Keratinocyte (primary cell): ENCODE data around the gene ADAT1. TPM values are rescaled to one million over a fixed set of nuclear protein-coding genes. Genes with fewer than 3 reads are reported as not detected.

Experiments used
- DNase-seq: peaks from one replicate; pipeline ENCODE4 v3.0.0-alpha.2; 2011; ENCODE audit warnings: low read depth, missing footprints, low spot score
- FAIRE-seq: peaks from 2 replicates; lab custom pipeline; 2011; peaks lifted over from hg19 to GRCh38; lab: Jason Lieb, UNC
- H2AFZ ChIP-seq: 2 replicates; pipeline ENCODE4 v1.6.0; 2012; ENCODE audit warnings: low read length, control low read depth, inconsistent platforms; ENCODE audit not compliant: control insufficient read depth
- H3K27ac ChIP-seq: 2 replicates; pipeline ENCODE4 v1.5.1; 2011; ENCODE audit warnings: low read length; ENCODE audit not compliant: control insufficient read depth, insufficient read depth
- H3K27me3 ChIP-seq: 3 replicates; pipeline ENCODE4 v1.6.0; 2011; ENCODE audit warnings: low read length; ENCODE audit not compliant: control insufficient read depth, insufficient read depth; ENCODE audit errors: extremely low read depth
- H3K36me3 ChIP-seq, 2 experiments: 2 replicates in 1 of 2; 3 replicates in 1 of 2; pipeline ENCODE4 v1.5.1; 2011; ENCODE audit warnings: low read length in 2 of 2, mild to moderate bottlenecking in 1 of 2; ENCODE audit not compliant: control insufficient read depth in 2 of 2, insufficient read depth in 2 of 2; ENCODE audit errors: extremely low read depth in 1 of 2
- H3K4me1 ChIP-seq: 3 replicates; pipeline ENCODE4 v1.5.1; 2011; ENCODE audit warnings: low read length; ENCODE audit not compliant: control insufficient read depth, insufficient read depth; ENCODE audit errors: extremely low read depth
- H3K4me2 ChIP-seq: 3 replicates; pipeline ENCODE4 v1.6.0; 2011; ENCODE audit warnings: low read depth, low read length; ENCODE audit not compliant: control insufficient read depth, insufficient read depth; ENCODE audit errors: extremely low read depth
- H3K4me3 ChIP-seq, 3 experiments: fragments of 200-600 bp in 1 of 3; sonication (generic) in 1 of 3; 2 replicates in 2 of 3; 3 replicates in 1 of 3; pipeline ENCODE4 v1.5.1; 2011 to 2016; ENCODE audit warnings: low read length in 3 of 3, mild to moderate bottlenecking in 3 of 3, control low read depth in 2 of 3, inconsistent platforms in 1 of 3, low read depth in 1 of 3, mixed read lengths in 1 of 3, mixed run types in 1 of 3, moderate library complexity in 1 of 3; ENCODE audit not compliant: control insufficient read depth in 2 of 3, insufficient read depth in 2 of 3; ENCODE audit errors: extremely low read depth in 1 of 3
- H3K79me2 ChIP-seq: 2 replicates; pipeline ENCODE4 v1.6.0; 2012; ENCODE audit warnings: low read length; ENCODE audit not compliant: control insufficient read depth, insufficient read depth
- H3K9ac ChIP-seq: 3 replicates; pipeline ENCODE4 v1.6.0; 2011; ENCODE audit warnings: low read length; ENCODE audit not compliant: control insufficient read depth, insufficient read depth; ENCODE audit errors: extremely low read depth
- H3K9me1 ChIP-seq: 3 replicates; pipeline ENCODE4 v1.6.0; 2011; ENCODE audit warnings: low read length; ENCODE audit not compliant: control insufficient read depth, insufficient read depth; ENCODE audit errors: extremely low read depth
- H3K9me3 ChIP-seq: 2 replicates; pipeline ENCODE4 v1.5.1; 2012; ENCODE audit warnings: low read depth, low read length; ENCODE audit not compliant: control insufficient read depth
- H4K20me1 ChIP-seq: 3 replicates; pipeline ENCODE4 v1.6.0; 2011; ENCODE audit warnings: low read length; ENCODE audit not compliant: control insufficient read depth, insufficient read depth; ENCODE audit errors: extremely low read depth
- CTCF ChIP-seq, 3 experiments: IDR thresholded peaks in 1 of 3; conservative IDR thresholded peaks in 1 of 3; optimal IDR thresholded peaks in 1 of 3; 2 replicates in 2 of 3; 3 replicates in 1 of 3; pipeline versions ENCODE3 to v1.5.1; 2011; ENCODE audit warnings: low read length in 3 of 3, mild to moderate bottlenecking in 3 of 3, moderate library complexity in 2 of 3, control low read depth in 1 of 3, inconsistent platforms in 1 of 3; ENCODE audit not compliant: insufficient read depth in 2 of 3; ENCODE audit errors: extremely low read depth in 1 of 3
- EZH2 ChIP-seq: IDR thresholded peaks from one replicate; pipeline ENCODE4 v1.6.1; 2012; ENCODE audit warnings: inconsistent platforms, mild to moderate bottlenecking, low read length, moderate library complexity
- dilution Hi-C: fragments of 300-500 bp; cut with MboI; formaldehyde crosslinking; loops from one replicate; pipeline ENCODE4 v1.7.0; 2020; ENCODE audit warnings: low sequenced_read_pairs; ENCODE audit not compliant: extremely low pct_ligation_motif_present
- polyA plus RNA-seq, 5 experiments: library from polyadenylated mRNA; depleted of rRNA in 3 of 5; stranded (reverse) in 3 of 5; stranded (forward) in 1 of 5; unstranded in 1 of 5; fragments of >200 nt; gene quantifications; 1 replicate in 1 of 5; 2 replicates in 3 of 5; 3 replicates in 1 of 5; pipeline versions ENCODE4 v1.2.1 to v1.2.3, GENCODE V29; 2011 to 2012; ENCODE audit warnings: missing spikeins in 2 of 5, low read depth in 1 of 5, low replicate concordance in 1 of 5

Gene ADAT1
- polyA plus RNA-seq, 1 donor (not counting 4 experiments of a cell fraction or from before 2014, with no cell fraction given): 34.4 TPM

GRCh38 chr16:75648265-75649076 is 25.4 kb upstream of the ADAT1 start:
- peak overlapping the region; percentile 93 for H3K9ac ChIP-seq
- FAIRE-seq (no peak), DNase-seq (no peak)
- peaks cover 29% of the 10 kb centered on the region for H3K4me1 ChIP-seq
- peaks cover 0 to 16% of the 10 kb centered on the region in 2 experiments for H3K36me3 ChIP-seq
- peaks cover 95% of the 10 kb centered on the region for H3K79me2 ChIP-seq
- dilution Hi-C loops: no loop called here
- peak overlapping the region; percentile 93 for H3K27ac ChIP-seq
- no peaks in the 10 kb centered on the region for H3K27me3 ChIP-seq
- H3K9me1 ChIP-seq: peaks cover 2% of the 10 kb centered on the region
- H3K4me3 ChIP-seq: peak overlapping the region; percentile 78 to 95 (median 80)
- TF ChIP-seq CTCF (optimal IDR thresholded peaks at IDR 0.05 in 1 of 3, IDR thresholded peaks at IDR 0.05 in 1 of 3, conservative IDR thresholded peaks at IDR 0.05 in 1 of 3; ENCODE audit: extremely low read depth in 1 of 3, insufficient read depth in 2 of 3, low read length in 3 of 3): no peak
- no peak for TF ChIP-seq EZH2
- peaks cover 18% of the 10 kb centered on the region for H4K20me1 ChIP-seq
- peak overlapping the region; percentile 93 for H2AFZ ChIP-seq
- no peaks in the 10 kb centered on the region for H3K9me3 ChIP-seq
- H3K4me2 ChIP-seq: peak overlapping the region; percentile 95

GRCh38 chr16:75647492-75648264 is 24.6 kb upstream of the ADAT1 start, which contains the start of the genes KARS1 and TERF2IP:
TSS of gene KARS1 (minus strand) at chr16:75647665. CDS start at chr16:75647639, 26 bp downstream.
TSS of gene TERF2IP (plus strand) at chr16:75647773. CDS start at chr16:75647883, 110 bp downstream.
- Histone ChIP-seq H3K9me1 (peaks cover 2% of the 10 kb centered on the region), H3K4me3 (peak within 1 kb of the TSS; percentile 78 to 95 (median 80)), H2AFZ (peak within 1 kb of the TSS; percentile 93), H3K9ac (peak within 1 kb of the TSS; percentile 93), H3K27ac (peak within 1 kb of the TSS; percentile 93), H4K20me1 (peaks cover 18% of the 10 kb centered on the region), H3K4me1 (peaks cover 29% of the 10 kb centered on the region), H3K27me3 (no peaks in the 10 kb centered on the region), H3K79me2 (peaks cover 95% of the 10 kb centered on the region), H3K36me3 (peaks cover 0 to 17% of the 10 kb centered on the region in 2 experiments), H3K9me3 (no peaks in the 10 kb centered on the region), H3K4me2 (peak within 1 kb of the TSS; percentile 95)
- TF ChIP-seq EZH2: no peak
- no peak for TF ChIP-seq CTCF (optimal IDR thresholded peaks at IDR 0.05 in 1 of 3, IDR thresholded peaks at IDR 0.05 in 1 of 3, conservative IDR thresholded peaks at IDR 0.05 in 1 of 3; ENCODE audit: extremely low read depth in 1 of 3, insufficient read depth in 2 of 3, low read length in 3 of 3)
- no peak for FAIRE-seq
- dilution Hi-C loops: no loop called here
- DNase-seq: peak; percentile 41
